WI38 (cell line): ENCODE data around the gene CASKIN1.

ENCODE experiments used
- H3K4me3 ChIP-seq: 2 replicates; pipeline ENCODE4 v1.5.1; 2011; ENCODE audit warnings: low read depth, mild to moderate bottlenecking, control low read depth, low read length
- CTCF ChIP-seq: IDR thresholded peaks from 2 replicates; pipeline ENCODE4 v1.5.1; 2012; ENCODE audit warnings: low read depth, mild to moderate bottlenecking, control low read depth, low read length

CASKIN1 gene

GRCh38 chr16:2194166-2194834 lies 2.1 kb downstream of the CASKIN1 start:
- no peak for TF ChIP-seq CTCF
- H3K4me3 ChIP-seq, result no peak overlapping the region

GRCh38 chr16:2191446-2191706 lies 5.0 kb downstream of the CASKIN1 start:
- no peak for TF ChIP-seq CTCF

GRCh38 chr16:2190659-2191445 lies 5.6 kb downstream of the CASKIN1 start:
- H3K4me3 ChIP-seq, result no peak overlapping the region
- no peak for TF ChIP-seq CTCF

More at GRCh38 chr16:2191446-2191706, 5.0 kb downstream of the CASKIN1 start:
- no peak overlapping the region for H3K4me3 ChIP-seq

- TF ChIP-seq CTCF, result no peak
Observed at GRCh38 chr16:2190002-2190658, 6.3 kb downstream of the CASKIN1 start.

GRCh38 chr16:2189252-2189893 lies 7.0 kb downstream of the CASKIN1 start:
- H3K4me3 ChIP-seq, result no peak overlapping the region
- TF ChIP-seq CTCF, result no peak

More at GRCh38 chr16:2190002-2190658, 6.3 kb downstream of the CASKIN1 start:
- H3K4me3 ChIP-seq, result no peak overlapping the region

- H3K4me3 ChIP-seq, result no peak overlapping the region
- TF ChIP-seq CTCF, result no peak
Observed at GRCh38 chr16:2188395-2188794, 8.0 kb downstream of the CASKIN1 start.
